Measurements from ENCODE around the gene BTC. TPM values are rescaled to one million over a fixed set of nuclear protein-coding genes. Genes with fewer than 3 reads are reported as not detected.

Gene BTC
- total RNA-seq, 2 experiments from 2014 or later = not detected

DNA sequence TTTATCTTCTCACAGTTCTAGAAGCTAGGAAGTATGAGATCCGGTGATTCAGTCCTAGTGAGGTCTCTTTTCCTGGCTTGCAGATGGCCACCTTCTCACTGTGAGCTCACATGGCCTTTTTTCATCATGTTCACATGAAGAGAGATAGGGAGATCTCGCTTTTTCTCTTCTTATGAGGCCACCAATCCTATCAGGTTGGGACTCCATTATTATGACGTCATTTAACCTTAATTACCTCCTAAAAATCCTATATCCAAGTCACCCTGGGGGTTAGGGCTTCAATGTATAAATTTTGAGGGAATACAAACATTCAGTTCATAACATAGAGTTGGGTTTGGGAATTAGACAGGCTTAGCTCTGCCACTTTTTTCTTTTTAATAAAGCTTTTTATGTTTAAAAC, 6.0 kb upstream of the BTC start:
- H3K27me3 ChIP-seq (ENCODE audit: control insufficient read depth in 1 of 2, insufficient read depth in 2 of 2, low read length in 2 of 2) = peaks cover 0 to 3% of the 10 kb centered on the region in 2 experiments
- TF ChIP-seq, protein P1, sequence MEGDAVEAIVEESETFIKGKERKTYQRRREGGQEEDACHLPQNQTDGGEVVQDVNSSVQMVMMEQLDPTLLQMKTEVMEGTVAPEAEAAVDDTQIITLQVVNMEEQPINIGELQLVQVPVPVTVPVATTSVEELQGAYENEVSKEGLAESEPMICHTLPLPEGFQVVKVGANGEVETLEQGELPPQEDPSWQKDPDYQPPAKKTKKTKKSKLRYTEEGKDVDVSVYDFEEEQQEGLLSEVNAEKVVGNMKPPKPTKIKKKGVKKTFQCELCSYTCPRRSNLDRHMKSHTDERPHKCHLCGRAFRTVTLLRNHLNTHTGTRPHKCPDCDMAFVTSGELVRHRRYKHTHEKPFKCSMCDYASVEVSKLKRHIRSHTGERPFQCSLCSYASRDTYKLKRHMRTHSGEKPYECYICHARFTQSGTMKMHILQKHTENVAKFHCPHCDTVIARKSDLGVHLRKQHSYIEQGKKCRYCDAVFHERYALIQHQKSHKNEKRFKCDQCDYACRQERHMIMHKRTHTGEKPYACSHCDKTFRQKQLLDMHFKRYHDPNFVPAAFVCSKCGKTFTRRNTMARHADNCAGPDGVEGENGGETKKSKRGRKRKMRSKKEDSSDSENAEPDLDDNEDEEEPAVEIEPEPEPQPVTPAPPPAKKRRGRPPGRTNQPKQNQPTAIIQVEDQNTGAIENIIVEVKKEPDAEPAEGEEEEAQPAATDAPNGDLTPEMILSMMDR (IDR thresholded peaks at IDR 0.05) = no peak
- Mint-ChIP-seq H3K4me3 (no peak overlapping the region), H3K4me1 (ENCODE audit: low read depth) (no peaks in the 10 kb centered on the region), H3K27me3 (peaks cover 37% of the 10 kb centered on the region), H3K36me3 (ENCODE audit: low read depth) (no peaks in the 10 kb centered on the region), H3K9me3 (no peaks in the 10 kb centered on the region), H3K27ac (no peak overlapping the region)
- intact Hi-C loops (cut with DNase I, micrococcal nuclease) = no loop called here
- no peak overlapping the region for H3K27ac ChIP-seq (ENCODE audit: low read depth in 1 of 2, low read length in 2 of 2)
- CTCF ChIA-PET = no interaction called here
- H3K4me1 ChIP-seq (ENCODE audit: insufficient read depth, low read length) = no peaks in the 10 kb centered on the region
- no peaks in the 10 kb centered on the region for H3K36me3 ChIP-seq (ENCODE audit: insufficient read depth, low read length)
- no peak overlapping the region for H3K4me3 ChIP-seq (ENCODE audit: low read length)
- H3K9me3 ChIP-seq (ENCODE audit: control insufficient read depth in 1 of 2, insufficient read depth in 1 of 2, low read length in 2 of 2) = peaks cover 0 to 4% of the 10 kb centered on the region in 2 experiments
- no peak for DNase-seq
- no peak for ATAC-seq (ENCODE audit: poor library complexity)
- POLR2A ChIA-PET = no interaction called here

DNA sequence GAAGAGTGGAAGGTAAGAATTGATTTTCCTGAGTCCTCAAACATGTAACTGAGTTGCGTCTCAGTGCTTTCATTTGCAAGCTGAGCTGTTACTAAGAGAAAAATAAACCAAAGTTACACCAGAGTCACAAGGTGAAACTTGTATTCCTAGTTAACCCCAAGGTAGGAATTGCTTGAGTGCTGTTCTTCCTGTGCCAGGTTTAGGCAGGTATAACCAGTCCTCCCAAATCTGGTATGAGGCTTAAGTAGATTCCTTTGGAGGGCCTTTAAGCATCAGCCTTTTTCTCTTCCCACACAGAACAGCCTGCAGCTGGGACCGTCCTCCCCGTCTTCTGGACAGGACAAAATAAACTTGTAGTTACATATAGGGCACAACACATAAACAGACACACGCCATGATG, 2.3 kb upstream of the BTC start:
- Histone ChIP-seq H3K4me3 (ENCODE audit: low read length) (no peak overlapping the region), H3K27me3 (ENCODE audit: control insufficient read depth in 1 of 2, insufficient read depth in 2 of 2, low read length in 2 of 2) (peaks cover 26 to 29% of the 10 kb centered on the region in 2 experiments), H3K4me1 (ENCODE audit: insufficient read depth, low read length) (peaks cover 7% of the 10 kb centered on the region), H3K9me3 (ENCODE audit: control insufficient read depth in 1 of 2, insufficient read depth in 1 of 2, low read length in 2 of 2) (peaks cover 0 to 18% of the 10 kb centered on the region in 2 experiments), H3K36me3 (ENCODE audit: insufficient read depth, low read length) (no peaks in the 10 kb centered on the region), H3K27ac (ENCODE audit: low read depth in 1 of 2, low read length in 2 of 2) (no peak overlapping the region)
- H3K36me3 Mint-ChIP-seq (ENCODE audit: low read depth) = no peaks in the 10 kb centered on the region
- ChIA-PET POLR2A (no interaction called here), CTCF (no interaction called here)
- intact Hi-C loops (cut with DNase I, micrococcal nuclease) = no loop called here
- TF ChIP-seq, protein P1 (IDR thresholded peaks at IDR 0.05) = no peak
- DNase-seq (no peak), ATAC-seq (ENCODE audit: poor library complexity) (no peak)
- no peak overlapping the region for H3K4me3 Mint-ChIP-seq
- H3K9me3 Mint-ChIP-seq = no peaks in the 10 kb centered on the region
- no peaks in the 10 kb centered on the region for H3K4me1 Mint-ChIP-seq (ENCODE audit: low read depth)
- H3K27me3 Mint-ChIP-seq = peaks cover 68% of the 10 kb centered on the region
- no peak overlapping the region for H3K27ac Mint-ChIP-seq

DNA sequence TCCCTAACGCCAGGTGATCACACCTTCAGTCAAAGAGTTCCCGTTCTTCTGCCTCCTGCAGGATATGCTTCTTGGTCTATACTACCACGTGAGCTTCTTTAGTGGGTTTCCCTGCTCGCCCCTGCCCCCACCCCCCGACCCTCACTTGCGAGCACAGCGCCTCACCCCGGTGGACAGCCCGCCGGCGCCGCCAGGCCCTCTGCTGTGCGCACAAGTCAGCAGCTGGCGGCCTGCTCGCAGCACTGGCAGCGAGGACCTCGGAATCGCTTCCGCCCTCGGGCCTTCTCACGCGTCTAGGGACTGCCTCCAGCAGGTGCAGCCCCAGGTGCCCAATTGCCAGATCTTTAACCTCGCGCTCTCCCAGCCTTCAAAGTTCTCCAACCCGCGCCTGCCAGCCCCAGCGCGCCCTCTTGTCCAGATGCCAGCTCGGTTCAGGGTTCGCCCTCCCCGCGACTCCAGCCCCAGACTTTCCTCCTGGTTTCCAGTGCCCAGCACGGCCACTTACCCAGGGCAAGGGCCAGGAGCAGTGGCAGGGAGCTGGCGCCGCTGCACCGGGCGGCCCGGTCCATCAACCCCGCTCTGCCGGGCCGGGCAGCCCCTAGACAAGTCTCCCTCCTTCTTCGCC, 454 bp downstream of the BTC start:
- CTCF ChIA-PET = no interaction called here
- H3K4me1 Mint-ChIP-seq (ENCODE audit: low read depth) = no peaks in the 10 kb centered on the region
- H3K27ac Mint-ChIP-seq = no peak overlapping the region
- H3K9me3 Mint-ChIP-seq = no peaks in the 10 kb centered on the region
- ATAC-seq (ENCODE audit: poor library complexity) = no peak
- peak in 2 of 14 experiments; percentile 16 to 19 for DNase-seq
- Histone ChIP-seq H3K36me3 (ENCODE audit: insufficient read depth, low read length) (no peaks in the 10 kb centered on the region), H3K4me1 (ENCODE audit: insufficient read depth, low read length) (peaks cover 7% of the 10 kb centered on the region), H3K9me3 (ENCODE audit: control insufficient read depth in 1 of 2, insufficient read depth in 1 of 2, low read length in 2 of 2) (peaks cover 0 to 18% of the 10 kb centered on the region in 2 experiments), H3K4me3 (ENCODE audit: low read length) (peak overlapping the region; percentile 2), H3K27me3 (ENCODE audit: control insufficient read depth in 1 of 2, insufficient read depth in 2 of 2, low read length in 2 of 2) (peaks cover 29% of the 10 kb centered on the region in 2 experiments), H3K27ac (ENCODE audit: low read depth in 1 of 2, low read length in 2 of 2) (no peak overlapping the region)
- peak overlapping the region; percentile 51 for H3K4me3 Mint-ChIP-seq
- H3K27me3 Mint-ChIP-seq = peaks cover 75% of the 10 kb centered on the region
- POLR2A ChIA-PET = no interaction called here
- TF ChIP-seq, protein P1 (IDR thresholded peaks at IDR 0.05) = no peak
- intact Hi-C loops (cut with DNase I, micrococcal nuclease) = no loop called here
- no peaks in the 10 kb centered on the region for H3K36me3 Mint-ChIP-seq (ENCODE audit: low read depth)

All from CD4-positive, alpha-beta T cell (primary cell).